Measurements from ENCODE around the gene CASP10. TPM values are rescaled to one million over a fixed set of nuclear protein-coding genes. Genes with fewer than 3 reads are reported as not detected.
"Not testable (repeated sequence)": the region's sequence is repeated elsewhere in the genome, so short reads cannot be mapped to it uniquely, and the experiment has no call there.

CASP10 gene
- total RNA-seq, 1 donor from 2014 or later, result 46.2 TPM

DNA sequence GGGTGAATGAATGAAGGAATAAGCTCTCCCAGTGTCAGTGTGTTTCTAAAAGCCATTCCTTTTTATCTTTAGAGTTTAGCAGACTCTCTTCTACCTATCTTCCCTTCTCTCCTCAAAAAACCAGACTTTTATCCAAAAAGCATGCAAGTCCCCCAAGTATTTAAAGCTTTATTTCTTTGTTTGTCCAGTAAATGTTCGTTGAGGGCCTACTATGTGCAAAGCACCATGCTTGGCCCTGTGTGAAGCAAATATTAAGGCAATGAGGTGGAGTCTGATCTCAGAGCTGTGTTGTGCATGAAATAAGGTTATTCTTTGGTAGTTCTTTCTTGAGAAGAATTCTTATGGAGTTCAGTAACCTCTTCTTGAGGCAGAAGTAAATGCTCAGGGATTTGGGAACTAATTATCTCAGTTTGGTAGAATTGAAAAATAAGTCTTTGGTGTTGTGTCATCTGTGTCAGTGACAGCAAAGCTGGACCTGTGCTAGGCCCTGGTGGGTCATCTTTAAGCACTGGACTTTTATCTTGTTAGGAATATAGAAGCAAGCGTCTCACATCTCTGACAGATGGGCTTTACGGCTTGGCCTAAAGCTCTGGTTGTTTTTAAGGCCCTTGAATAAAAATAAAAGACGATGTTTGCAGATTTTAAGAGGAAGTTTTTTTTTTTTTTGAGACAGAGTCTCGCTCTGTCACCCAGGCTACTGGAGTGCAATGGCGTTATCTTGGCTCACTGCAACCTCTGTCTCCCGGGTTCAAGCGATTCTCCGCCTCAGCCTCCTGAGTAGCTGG, 28.1 kb upstream of the CASP10 start:
- no peak for DNase-seq (ENCODE audit: low read depth in 2 of 2)

- DNase-seq (ENCODE audit: low read depth in 2 of 2), result no peak
Measured at GRCh38 chr2:201156036-201156435, 26.9 kb upstream of the CASP10 start.

GRCh38 chr2:201156640-201157039, 26.3 kb upstream of the CASP10 start:
- DNase-seq (ENCODE audit: low read depth in 2 of 2), result no peak

- DNase-seq (ENCODE audit: low read depth in 2 of 2), result no peak
Measured at GRCh38 chr2:201157694-201158093, 25.2 kb upstream of the CASP10 start.

DNA sequence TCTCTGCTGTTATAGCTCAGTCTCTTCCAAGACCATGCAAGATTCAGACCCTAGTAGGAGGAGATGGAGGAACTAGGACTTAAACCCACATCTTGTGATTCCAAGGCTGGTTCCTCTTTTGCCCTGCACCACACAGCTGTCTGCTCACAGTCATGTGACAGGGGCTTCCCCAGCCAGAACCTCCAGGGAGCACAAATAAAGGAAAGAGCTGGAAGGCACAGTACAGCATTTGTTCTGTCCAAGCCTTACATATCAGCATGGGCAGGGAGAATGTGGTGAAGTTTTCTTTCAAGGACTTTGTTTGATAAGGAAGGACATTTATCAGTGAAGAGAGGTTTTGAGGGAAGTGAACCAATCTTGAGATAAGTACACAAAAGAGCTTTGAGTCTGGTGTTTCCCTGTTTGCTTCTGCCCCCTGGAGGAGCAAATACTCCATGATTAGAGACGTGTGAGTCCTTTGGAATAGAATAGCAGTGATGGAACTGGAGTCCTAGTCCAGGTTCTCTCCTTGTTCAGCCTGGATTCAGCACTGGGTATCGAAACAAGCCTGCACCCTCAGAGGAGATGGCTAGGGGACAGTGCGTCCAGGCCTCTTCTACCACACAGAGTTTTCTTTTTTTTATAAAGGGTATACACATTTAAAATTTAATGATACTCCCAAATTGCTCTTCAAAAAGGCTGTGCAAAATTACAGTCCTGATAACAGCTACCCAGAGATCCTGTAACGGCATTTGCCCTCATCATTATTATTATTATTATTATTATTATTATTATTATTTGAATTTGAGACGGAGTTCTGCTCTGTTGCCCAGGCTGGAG, 24.6 kb upstream of the CASP10 start:
- DNase-seq (ENCODE audit: low read depth in 2 of 2), result peak; percentile 71 to 83

DNA sequence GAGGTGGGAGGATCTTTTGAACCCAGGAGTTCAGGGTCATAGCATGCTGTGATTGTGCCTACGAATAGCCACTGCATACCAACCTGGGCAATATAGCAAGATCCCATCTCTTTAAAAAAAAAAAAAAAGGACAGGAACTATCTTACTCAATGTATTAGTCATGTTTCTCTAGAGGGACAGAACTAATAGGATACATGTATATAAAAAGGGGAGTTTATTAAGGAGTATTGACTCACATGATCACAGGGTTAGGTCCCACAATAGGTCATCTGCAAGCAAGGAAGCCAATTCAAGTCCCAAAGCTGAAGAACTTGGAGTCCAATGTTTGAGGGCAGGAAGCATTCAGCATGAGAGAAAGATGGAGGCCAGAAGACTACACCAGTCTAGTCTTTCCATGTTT, 18.8 kb upstream of the CASP10 start:
- DNase-seq (ENCODE audit: low read depth in 2 of 2), result no peak

- DNase-seq (ENCODE audit: low read depth in 2 of 2), result no peak
Measured at GRCh38 chr2:201167546-201167945, 15.4 kb upstream of the CASP10 start.

DNA sequence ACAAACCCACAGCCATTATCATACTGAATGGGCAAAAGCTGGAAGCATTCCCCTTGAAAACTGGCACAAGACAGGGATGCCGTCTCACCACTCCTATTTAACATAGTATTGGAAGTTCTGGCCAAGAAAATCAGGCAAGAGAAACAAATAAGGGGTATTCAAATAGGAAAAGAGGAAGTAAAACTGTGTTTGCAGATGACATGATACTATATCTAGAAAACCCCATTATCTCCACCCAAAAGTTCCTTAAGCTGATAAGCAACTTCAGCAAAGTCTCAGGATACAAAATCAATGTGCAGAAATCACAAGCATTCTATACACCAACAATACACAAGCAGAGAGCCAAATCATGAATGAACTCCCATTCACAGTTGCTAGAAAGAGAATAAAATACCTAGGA, 14.4 kb upstream of the CASP10 start:
- DNase-seq (ENCODE audit: low read depth in 2 of 2), result not testable (repeated sequence)

DNA sequence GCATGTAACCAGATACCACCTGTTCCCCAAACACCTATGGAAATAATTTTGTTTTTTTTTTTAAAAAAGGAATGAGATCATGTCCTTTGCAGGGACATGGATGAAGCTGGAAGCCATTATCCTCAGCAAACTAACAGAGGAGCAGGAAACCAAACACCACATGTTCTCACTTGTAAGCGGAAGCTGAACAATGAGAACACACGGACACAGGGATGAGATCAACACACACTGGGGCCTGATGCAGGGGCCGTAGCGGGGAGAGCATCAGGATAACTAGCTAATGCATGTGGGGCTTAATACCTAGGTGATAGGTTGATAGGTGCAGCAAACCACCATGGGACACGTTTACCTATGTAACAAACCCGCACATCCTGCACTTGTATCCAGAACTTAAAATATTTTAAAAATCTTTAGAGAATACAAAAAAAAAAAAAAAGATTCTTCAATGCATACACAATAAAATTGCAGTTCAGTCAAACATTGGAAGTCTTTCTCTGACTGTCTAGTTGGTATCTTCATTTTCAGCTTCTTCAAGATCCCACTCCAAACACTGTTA, 11.6 kb upstream of the CASP10 start:
- DNase-seq (ENCODE audit: low read depth in 2 of 2), result peak; percentile 60 to 86

- no peak for DNase-seq (ENCODE audit: low read depth in 2 of 2)
Measured at GRCh38 chr2:201172279-201172678, 10.7 kb upstream of the CASP10 start.

- no peak for DNase-seq (ENCODE audit: low read depth in 2 of 2)
Measured at GRCh38 chr2:201174687-201175086, 8.3 kb upstream of the CASP10 start.

DNA sequence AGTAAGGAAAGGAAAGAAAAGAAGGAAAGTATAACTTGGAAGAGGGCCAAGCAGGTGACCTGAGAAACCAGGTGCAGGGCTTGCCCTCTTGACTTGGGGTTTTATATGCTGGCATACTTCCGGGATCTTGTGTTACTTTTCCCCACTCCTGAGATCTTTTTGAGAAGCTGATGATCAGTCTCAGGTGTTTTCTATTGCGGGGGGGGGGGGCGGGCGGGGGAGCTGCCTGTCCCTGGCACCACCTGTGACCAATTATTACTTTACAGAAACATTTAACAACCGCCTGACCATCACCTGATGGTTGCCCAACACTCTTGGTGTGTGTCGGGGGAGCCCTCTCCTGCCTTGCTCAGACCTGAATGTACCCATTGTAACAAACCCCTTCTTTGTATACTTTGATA, 6.9 kb upstream of the CASP10 start:
- no peak for DNase-seq (ENCODE audit: low read depth in 2 of 2)

- DNase-seq (ENCODE audit: low read depth in 2 of 2), result no peak
Measured at GRCh38 chr2:201180010-201180409, 2.9 kb upstream of the CASP10 start.

DNA sequence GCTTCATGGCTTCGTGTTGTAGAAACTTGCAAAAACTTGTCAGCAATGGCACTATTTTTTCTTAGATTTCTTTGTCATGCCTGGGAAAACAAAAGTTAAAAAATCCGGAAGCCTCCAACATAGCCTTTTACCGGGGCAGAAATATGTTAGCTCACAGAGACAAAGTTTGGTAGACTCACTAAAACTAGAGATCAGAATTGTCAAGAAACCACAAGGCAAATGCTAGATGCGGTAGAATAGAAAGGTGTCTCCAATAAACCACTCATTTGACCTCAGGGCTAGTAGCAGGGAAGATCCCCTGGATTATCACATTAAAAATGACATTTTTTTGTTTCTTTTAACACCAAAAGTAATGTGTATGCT, 405 bp downstream of the CASP10 start:
- no peak for DNase-seq (ENCODE audit: low read depth in 2 of 2)

DNA sequence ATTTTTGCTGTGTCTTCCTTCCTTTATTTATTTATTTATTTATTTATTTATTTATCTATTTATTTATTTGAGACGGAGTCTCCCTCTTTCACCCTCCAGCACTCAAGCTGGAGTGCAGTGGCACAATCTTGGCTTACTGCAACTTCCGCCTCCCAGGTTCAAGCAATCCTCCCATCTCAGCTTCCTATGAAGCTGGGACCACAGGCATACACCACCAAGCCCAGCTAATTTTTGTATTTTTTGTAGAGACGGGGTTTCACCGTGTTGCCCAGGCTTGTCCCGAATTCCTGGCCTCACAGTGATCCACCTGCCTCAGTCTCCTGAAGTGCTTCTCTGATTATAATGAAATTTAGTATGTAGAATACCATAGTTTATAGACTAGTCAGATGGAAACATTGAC, 894 bp downstream of the CASP10 start:
- peak in 1 of 2 donors; percentile 21 for DNase-seq (ENCODE audit: low read depth in 2 of 2)

- not testable (repeated sequence) for DNase-seq (ENCODE audit: low read depth in 2 of 2)
Measured at GRCh38 chr2:201184248-201184647, 1.3 kb downstream of the CASP10 start.

- no peak for DNase-seq (ENCODE audit: low read depth in 2 of 2)
Measured at GRCh38 chr2:201185863-201186262, 2.9 kb downstream of the CASP10 start.

- DNase-seq (ENCODE audit: low read depth in 2 of 2), result no peak
Measured at GRCh38 chr2:201186982-201187381, 4.0 kb downstream of the CASP10 start.

- DNase-seq (ENCODE audit: low read depth in 2 of 2), result no peak
Measured at GRCh38 chr2:201188449-201188848, 5.5 kb downstream of the CASP10 start.

DNA sequence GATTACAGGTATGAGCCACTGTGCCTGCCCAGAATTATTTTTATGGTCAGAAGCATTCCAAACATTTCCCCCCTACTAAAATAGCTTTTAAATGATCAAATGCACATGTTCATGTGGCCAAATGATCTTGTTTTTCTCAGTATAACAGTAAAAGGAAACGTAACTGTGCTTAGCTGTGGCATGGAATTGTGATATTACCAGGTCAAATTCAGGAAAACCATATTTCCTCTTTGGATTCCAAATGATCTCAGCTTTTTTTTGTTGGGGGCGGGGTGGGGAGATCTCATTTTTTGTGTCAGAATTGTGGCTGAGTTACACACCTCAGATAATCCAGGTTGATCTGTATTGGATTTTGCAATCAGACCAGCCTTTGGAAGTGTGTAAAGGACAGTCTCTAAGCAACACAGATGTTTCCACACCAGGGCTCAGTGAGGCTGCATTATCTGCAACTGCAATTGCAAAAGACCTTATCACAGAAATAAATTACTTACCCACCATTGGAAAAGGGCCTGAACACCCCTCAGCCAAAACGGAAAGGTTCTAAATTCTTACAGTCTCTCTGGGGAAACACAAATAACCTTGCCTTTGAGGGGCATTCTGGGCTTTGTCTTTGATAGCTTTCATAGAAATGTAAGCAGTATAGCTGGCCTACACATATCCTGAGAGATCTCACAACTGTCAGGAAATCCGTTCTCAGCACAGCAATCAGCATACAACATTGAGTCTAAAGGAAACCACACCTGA, 8.4 kb downstream of the CASP10 start:
- DNase-seq (ENCODE audit: low read depth in 2 of 2), result peak; percentile 87 to 90

GRCh38 chr2:201194097-201194496, 11.2 kb downstream of the CASP10 start:
- no peak for DNase-seq (ENCODE audit: low read depth in 2 of 2)

GRCh38 chr2:201195331-201195730, 12.4 kb downstream of the CASP10 start:
- DNase-seq (ENCODE audit: low read depth in 2 of 2), result no peak
